Esophagus muscularis mucosa (tissue), 4 donors: ENCODE results near the gene TSBP1. TPM values are rescaled to one million over a fixed set of nuclear protein-coding genes. Genes with fewer than 3 reads are reported as not detected.

Source experiments
- DNase-seq: peaks from one replicate; pipeline ENCODE4 v3.0.0-alpha.2; 2017; ENCODE audit errors: extremely low spot score
- H3K27ac ChIP-seq, 4 donors: fragments of 200-600 bp; sonication (generic); replicated peaks in 1 of 4; 1 replicate in 3 of 4; 2 replicates in 1 of 4; pipeline ENCODE4 v1.5.1; 2016 to 2019; ENCODE audit warnings: mild to moderate bottlenecking in 1 of 4
- H3K27me3 ChIP-seq, 4 donors: fragments of 200-600 bp; sonication (generic); one replicate each; pipeline versions ENCODE4 v1.5.1 to v1.6.0; 2016 to 2019
- H3K36me3 ChIP-seq, 4 donors: fragments of 200-600 bp; sonication (generic); one replicate each; pipeline ENCODE4 v1.5.1; 2016 to 2019
- H3K4me1 ChIP-seq, 4 donors: fragments of 200-600 bp; sonication (generic); one replicate each; pipeline ENCODE4 v1.5.1; 2016 to 2019
- H3K4me3 ChIP-seq, 4 donors: fragments of 200-600 bp; sonication (generic); 1 replicate in 2 of 4; 2 replicates in 2 of 4; pipeline ENCODE4 v1.5.1; 2016 to 2019; ENCODE audit warnings: mild to moderate bottlenecking in 4 of 4, moderate library complexity in 1 of 4
- H3K9me3 ChIP-seq, 4 donors: fragments of 200-600 bp; sonication (generic); 1 replicate in 3 of 4; 2 replicates in 1 of 4; pipeline ENCODE4 v1.5.1; 2016 to 2019
- EP300 ChIP-seq: sonication (generic); formaldehyde crosslinking; IDR thresholded peaks from one replicate; pipeline ENCODE4 v1.6.1; 2017; ENCODE audit warnings: antibody characterized with exemption
- POLR2A ChIP-seq: fragments of 450-650 bp; IDR thresholded peaks from one replicate; pipeline ENCODE4 v1.6.1; 2017; ENCODE audit warnings: antibody characterized with exemption, moderate library complexity, mild to moderate bottlenecking, low read depth
- POLR2AphosphoS5 ChIP-seq, 2 donors: sonication (generic); formaldehyde crosslinking; IDR thresholded peaks; one replicate each; pipeline ENCODE4 v1.6.1; 2017; ENCODE audit warnings: antibody characterized with exemption in 2 of 2
- WGBS: methylation state at CpG from one replicate; pipeline ENCODE4 v1.1.5; 2018; 5-methylcytosine and 5-hydroxymethylcytosine counted together
- intact Hi-C: fragments of 100-400 bp; cut with DNase I; formaldehyde crosslinking; loops from one replicate; pipeline ENCODE4 v1.15.1; 2023
- total RNA-seq, 4 donors: library from RNA; depleted of rRNA; stranded (reverse); fragments of >200 nt; gene quantifications; one replicate each; pipeline versions ENCODE4 v1.1.0 to v1.2.1, GENCODE V29; 2016
- TF ChIP-seq, protein P1 (sequence below), 3 experiments: fragments of 200-600 bp in 2 of 3; fragments of 450-650 bp in 1 of 3; sonication (generic) in 2 of 3; IDR thresholded peaks; one replicate each; pipeline ENCODE4 v1.5.1; 2017 to 2019; ENCODE audit warnings: antibody characterized with exemption in 3 of 3, mild to moderate bottlenecking in 2 of 3, moderate library complexity in 1 of 3

TSBP1 gene
- total RNA-seq, 4 donors from 2014 or later: not detected

- no peak overlapping the region for H3K27ac ChIP-seq
- intact Hi-C loops: no loop called here
- no peak for TF ChIP-seq POLR2A
- no peak for TF ChIP-seq EP300
- TF ChIP-seq, protein P1, sequence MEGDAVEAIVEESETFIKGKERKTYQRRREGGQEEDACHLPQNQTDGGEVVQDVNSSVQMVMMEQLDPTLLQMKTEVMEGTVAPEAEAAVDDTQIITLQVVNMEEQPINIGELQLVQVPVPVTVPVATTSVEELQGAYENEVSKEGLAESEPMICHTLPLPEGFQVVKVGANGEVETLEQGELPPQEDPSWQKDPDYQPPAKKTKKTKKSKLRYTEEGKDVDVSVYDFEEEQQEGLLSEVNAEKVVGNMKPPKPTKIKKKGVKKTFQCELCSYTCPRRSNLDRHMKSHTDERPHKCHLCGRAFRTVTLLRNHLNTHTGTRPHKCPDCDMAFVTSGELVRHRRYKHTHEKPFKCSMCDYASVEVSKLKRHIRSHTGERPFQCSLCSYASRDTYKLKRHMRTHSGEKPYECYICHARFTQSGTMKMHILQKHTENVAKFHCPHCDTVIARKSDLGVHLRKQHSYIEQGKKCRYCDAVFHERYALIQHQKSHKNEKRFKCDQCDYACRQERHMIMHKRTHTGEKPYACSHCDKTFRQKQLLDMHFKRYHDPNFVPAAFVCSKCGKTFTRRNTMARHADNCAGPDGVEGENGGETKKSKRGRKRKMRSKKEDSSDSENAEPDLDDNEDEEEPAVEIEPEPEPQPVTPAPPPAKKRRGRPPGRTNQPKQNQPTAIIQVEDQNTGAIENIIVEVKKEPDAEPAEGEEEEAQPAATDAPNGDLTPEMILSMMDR (IDR thresholded peaks at IDR 0.05): no peak
- no peaks in the 10 kb centered on the region for H3K36me3 ChIP-seq
- DNase-seq: no peak
- H3K27me3 ChIP-seq: peaks cover 0 to 6% (median 0%) of the 10 kb centered on the region in 4 donors
- no peak overlapping the region for H3K4me3 ChIP-seq
- peaks cover 0 to 4% (median 0%) of the 10 kb centered on the region in 4 donors for H3K4me1 ChIP-seq
- H3K9me3 ChIP-seq: no peaks in the 10 kb centered on the region
- 84% methylated on average over 10 of the region's 10 CpGs for WGBS
Measured at GRCh38 chr6:32396028-32396427, 24.3 kb upstream of the TSBP1 start.

GRCh38 chr6:32393665-32394420 is 22.1 kb upstream of the TSBP1 start:
- intact Hi-C loops: no loop called here
- Histone ChIP-seq H3K27ac (peak overlapping the region in 3 of 4 donors; percentile 30 to 44 (median 37)), H3K4me1 (peaks cover 0 to 4% (median 0%) of the 10 kb centered on the region in 4 donors), H3K27me3 (no peaks in the 10 kb centered on the region), H3K9me3 (no peaks in the 10 kb centered on the region), H3K36me3 (no peaks in the 10 kb centered on the region), H3K4me3 (no peak overlapping the region)
- no peak for TF ChIP-seq EP300
- TF ChIP-seq POLR2AphosphoS5 (IDR thresholded peaks at IDR 0.05): peak; percentile 46 to 52
- TF ChIP-seq POLR2A: no peak
- 71% methylated on average over 7 of the region's 7 CpGs for WGBS
- no peak for DNase-seq

GRCh38 chr6:32391505-32391904 is 19.8 kb upstream of the TSBP1 start:
- no peak for DNase-seq
- no peaks in the 10 kb centered on the region for H3K36me3 ChIP-seq
- H3K27me3 ChIP-seq: no peaks in the 10 kb centered on the region
- no peaks in the 10 kb centered on the region for H3K9me3 ChIP-seq
- no peak overlapping the region for H3K4me3 ChIP-seq
- H3K27ac ChIP-seq: no peak overlapping the region
- intact Hi-C loops: no loop called here
- TF ChIP-seq POLR2A: no peak
- no peak for TF ChIP-seq EP300
- no peak for TF ChIP-seq POLR2AphosphoS5 (IDR thresholded peaks at IDR 0.05)
- TF ChIP-seq, protein P1 (IDR thresholded peaks at IDR 0.05): no peak
- peaks cover 0 to 4% (median 0%) of the 10 kb centered on the region in 4 donors for H3K4me1 ChIP-seq
- 71% methylated on average over 6 of the region's 6 CpGs for WGBS

DNA sequence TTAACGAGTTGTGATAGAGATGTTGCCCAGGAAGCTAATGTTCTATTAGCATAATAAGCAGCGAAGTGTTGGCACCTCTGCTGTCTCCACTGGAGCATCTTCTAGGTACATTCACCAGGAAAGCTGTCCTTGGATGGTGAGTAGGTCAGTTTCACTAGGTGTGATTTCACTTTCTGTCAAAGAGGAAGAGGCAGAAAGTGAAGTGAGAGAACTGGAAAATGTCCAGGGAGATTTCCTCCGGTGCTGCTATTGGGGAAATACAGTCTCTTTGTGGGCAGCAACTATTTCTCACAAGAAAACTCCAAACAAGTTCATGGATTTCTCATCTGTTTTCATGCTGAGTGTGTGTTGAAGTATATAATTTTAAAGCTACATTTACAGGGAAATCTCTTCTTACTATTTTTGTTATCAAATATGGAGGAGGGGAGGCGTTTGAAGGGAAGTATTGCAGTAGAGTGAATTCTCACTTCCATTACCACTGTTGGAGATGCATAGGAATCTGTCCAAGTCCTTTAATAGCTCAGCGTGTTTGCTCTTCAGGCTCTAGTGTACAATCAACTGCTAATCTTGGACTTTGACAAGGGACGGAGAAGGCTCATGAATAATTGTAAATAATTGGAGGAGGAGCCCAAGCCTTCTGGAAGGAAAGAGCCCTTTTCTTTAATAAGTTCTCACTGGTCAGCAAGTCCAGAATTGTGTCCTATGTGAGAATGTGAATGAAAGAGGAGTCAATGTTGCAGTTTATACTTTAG is 16.1 kb upstream of the TSBP1 start:
- Histone ChIP-seq H3K4me3 (no peak overlapping the region), H3K9me3 (no peaks in the 10 kb centered on the region), H3K27me3 (no peaks in the 10 kb centered on the region), H3K27ac (no peak overlapping the region), H3K4me1 (no peaks in the 10 kb centered on the region), H3K36me3 (no peaks in the 10 kb centered on the region)
- WGBS: 66% methylated on average over 6 of the region's 6 CpGs
- intact Hi-C loops: no loop called here
- DNase-seq: no peak
- TF ChIP-seq EP300 (no peak), POLR2A (no peak), POLR2AphosphoS5 (IDR thresholded peaks at IDR 0.05) (no peak)
- TF ChIP-seq, protein P1 (IDR thresholded peaks at IDR 0.05): no peak

DNA sequence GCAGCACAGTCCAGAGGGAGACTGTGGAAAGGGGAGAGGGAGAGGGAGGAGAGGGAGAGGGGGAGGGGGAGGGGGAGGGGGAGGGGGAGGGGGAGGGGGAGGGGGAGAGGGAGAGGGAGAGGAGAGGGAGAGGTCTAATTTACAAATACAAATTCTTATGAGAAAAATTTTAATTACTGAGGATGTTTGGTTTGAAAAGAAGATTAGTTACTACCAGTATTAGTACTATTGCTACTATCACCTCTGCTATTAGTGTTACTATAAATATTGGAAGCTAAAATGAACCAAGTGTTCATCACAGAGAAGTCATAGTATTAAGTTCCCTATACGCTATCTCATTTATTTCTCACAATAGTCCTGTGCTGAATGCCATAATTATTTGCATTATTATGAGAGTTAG is 14.3 kb upstream of the TSBP1 start:
- intact Hi-C loops: no loop called here
- no peaks in the 10 kb centered on the region for H3K36me3 ChIP-seq
- no peak overlapping the region for H3K4me3 ChIP-seq
- TF ChIP-seq, protein P1 (IDR thresholded peaks at IDR 0.05): no peak
- TF ChIP-seq POLR2AphosphoS5 (IDR thresholded peaks at IDR 0.05): no peak
- no peak for TF ChIP-seq EP300
- no peak for TF ChIP-seq POLR2A
- DNase-seq: no peak
- H3K9me3 ChIP-seq: no peaks in the 10 kb centered on the region
- 100% methylated on average over 1 of the region's 1 CpG for WGBS
- no peaks in the 10 kb centered on the region for H3K27me3 ChIP-seq
- no peaks in the 10 kb centered on the region for H3K4me1 ChIP-seq
- H3K27ac ChIP-seq: no peak overlapping the region
